Stimulated activated CD8-positive, alpha-beta memory T cell treated with anti-CD3 and anti-CD28 coated beads, Interleukin-15, amount 100 ng/mL, for 1 hour (primary cell): ENCODE measurements around the gene CNTN5.

ENCODE experiments used
- DNase-seq: peaks from one replicate; pipeline ENCODE4 v3.0.0-alpha.2; 2020; ENCODE audit warnings: low read depth

Gene CNTN5

GRCh38 chr11:99170591-99170990 is 149.8 kb downstream of the CNTN5 start:
- DNase-seq, result no peak

GRCh38 chr11:99171330-99171729 is 150.6 kb downstream of the CNTN5 start:
- DNase-seq, result no peak

GRCh38 chr11:99176430-99176829 is 155.7 kb downstream of the CNTN5 start:
- DNase-seq, result no peak

DNA sequence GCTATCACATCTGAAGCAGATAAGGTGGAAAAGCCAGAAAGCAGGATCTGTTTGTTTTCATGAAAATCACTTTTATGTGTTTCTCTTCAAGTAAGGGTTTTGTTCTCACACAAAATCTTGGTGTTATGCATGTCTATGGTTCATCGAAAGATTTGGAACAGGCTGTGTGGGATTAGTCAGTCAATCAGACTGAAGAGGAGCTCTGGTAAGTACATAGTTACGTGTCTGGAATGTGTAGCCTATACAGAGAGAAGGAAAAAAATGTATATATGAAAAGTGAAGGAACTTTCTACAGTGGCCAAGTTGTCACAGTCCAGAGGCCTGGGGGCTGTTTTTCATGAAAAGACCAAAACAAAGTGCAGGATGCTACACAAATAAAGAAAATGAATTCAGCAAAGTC is 156.7 kb downstream of the CNTN5 start:
- no peak for DNase-seq

GRCh38 chr11:99184146-99184545 is 163.4 kb downstream of the CNTN5 start:
- no peak for DNase-seq

- DNase-seq, result no peak
Measured at GRCh38 chr11:99188221-99188620, 167.5 kb downstream of the CNTN5 start.

DNA sequence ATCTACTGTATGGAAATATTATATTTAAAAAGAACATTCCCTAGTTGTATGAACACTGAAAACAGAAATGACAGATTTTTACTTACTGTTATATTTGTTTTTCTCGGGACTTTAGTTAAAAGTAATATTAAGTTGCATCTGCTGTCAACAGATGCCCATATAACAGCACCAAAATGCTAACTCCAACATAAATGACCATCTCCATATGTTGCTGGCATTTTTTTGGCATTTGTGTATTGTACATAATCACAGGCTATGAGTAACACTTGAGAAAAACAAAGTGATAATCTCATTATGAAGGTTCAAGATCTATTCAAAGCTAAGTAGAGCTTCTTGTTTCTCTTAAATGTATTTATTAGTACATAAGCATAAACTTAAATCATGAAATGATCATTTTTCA is 172.0 kb downstream of the CNTN5 start:
- no peak for DNase-seq

DNA sequence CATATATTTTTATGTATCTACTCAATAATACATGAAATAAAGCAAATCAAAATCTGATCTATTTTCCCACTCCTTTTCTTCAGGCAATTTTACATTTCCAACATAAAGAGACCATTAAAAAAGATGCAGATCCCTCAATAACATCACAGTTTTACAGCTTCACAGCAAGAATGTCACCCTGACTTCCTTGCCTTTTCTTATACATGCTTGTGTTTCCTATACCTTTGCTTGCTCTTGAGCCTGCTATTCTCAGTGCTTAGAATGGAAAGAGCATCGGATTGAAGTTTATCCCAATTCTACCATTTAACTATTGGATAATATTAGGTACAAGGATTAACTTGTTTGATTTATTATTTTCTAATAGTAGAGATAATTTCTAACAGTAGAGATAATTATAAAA is 176.7 kb downstream of the CNTN5 start:
- no peak for DNase-seq

- DNase-seq, result no peak
Measured at GRCh38 chr11:99198215-99198614, 177.5 kb downstream of the CNTN5 start.

- DNase-seq, result no peak
Measured at GRCh38 chr11:99199341-99199740, 178.6 kb downstream of the CNTN5 start.

GRCh38 chr11:99200720-99201119 is 180.0 kb downstream of the CNTN5 start:
- DNase-seq, result no peak

GRCh38 chr11:99208813-99209212 is 188.1 kb downstream of the CNTN5 start:
- DNase-seq, result no peak

DNA sequence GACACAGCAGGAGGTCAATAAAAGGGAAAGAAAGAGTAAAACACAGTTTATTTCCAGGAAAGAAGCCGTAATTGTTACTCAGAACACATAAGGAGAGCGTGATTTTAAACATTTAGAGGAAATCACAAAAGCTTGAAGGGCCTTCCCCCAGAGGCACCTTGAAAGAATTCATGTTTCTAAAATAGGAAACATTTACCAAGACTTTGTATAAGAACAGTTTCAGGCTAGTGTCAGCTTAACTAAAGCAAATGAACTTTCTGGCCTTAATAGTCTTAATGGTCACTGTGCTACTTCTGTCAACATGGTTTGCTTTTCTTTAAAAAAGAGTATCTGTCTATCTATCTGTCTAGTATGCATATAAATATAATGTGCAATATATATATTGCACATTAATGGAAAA is 208.8 kb downstream of the CNTN5 start:
- DNase-seq, result no peak

DNA sequence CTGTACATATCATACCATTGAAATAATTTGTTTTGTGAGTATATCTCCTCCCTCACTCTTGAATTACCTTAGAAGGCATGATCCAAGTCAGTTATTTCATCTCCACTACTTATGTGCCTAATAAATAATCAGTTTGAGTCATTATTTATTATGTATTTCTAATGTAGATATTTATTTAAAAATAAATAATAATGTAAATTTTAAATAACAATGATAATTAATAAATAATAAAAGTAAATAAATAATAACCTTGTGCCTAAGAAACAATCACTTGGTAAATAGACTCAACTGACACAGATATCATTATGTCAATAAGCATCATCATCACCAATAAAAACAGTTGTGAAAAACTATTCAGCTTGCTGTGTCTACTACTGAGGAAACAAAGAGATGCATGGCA is 213.8 kb downstream of the CNTN5 start:
- no peak for DNase-seq

DNA sequence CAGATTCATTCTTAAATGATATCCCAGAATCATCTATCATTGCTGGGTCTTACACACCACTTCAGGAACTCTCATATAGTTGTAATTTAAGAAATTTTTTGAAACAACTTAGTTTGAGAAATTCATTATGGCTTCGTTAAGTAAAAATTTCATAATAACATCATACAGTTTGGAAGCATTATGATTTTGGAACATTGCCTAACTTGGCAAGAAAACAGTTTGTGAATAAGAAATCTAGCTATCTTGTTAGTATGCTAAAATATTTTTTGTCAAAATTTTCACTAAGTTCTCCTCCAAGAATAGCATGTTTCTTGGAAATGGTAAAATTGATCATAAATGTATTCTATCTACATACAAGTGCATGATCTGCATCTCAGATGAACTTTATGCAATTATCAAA is 217.7 kb downstream of the CNTN5 start:
- DNase-seq, result no peak

DNA sequence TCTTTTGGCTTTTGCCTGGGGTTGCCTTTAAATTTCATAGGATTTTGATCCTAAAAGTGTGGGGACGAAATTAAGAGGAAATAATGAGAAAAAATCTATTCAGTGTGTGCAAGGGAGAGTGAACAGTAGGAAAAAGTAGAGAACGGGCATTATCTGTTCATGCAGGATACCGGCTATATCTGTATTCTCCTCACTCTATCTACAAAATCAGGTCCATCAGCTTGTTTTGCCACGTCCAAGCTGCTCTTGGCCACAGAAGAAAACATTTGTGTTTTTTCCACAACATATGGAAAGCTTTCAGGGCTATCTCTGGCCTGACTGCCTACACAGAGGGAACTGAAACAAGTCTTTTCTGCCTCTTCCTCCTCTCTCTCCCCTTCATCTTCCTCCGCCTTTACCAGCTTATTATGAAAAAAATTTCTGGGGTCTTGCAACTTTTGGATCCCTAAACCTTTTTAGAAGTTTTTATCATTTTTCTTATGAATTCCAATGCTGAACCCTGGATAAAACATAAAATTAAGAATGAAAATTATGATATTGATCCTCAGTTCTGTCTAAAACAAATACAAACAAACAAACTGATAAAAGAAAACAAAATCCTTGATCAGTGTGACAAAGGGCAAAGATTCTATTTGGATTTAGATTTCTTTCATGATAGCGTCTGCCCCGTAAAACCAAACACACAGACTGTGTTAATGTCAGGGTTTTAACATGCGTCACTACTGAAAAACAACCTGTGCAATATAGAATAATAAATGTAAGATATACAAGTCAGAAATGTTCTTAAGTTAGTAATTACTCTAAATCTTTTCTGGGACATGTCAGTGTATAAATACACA is 219.7 kb downstream of the CNTN5 start:
- no peak for DNase-seq

DNA sequence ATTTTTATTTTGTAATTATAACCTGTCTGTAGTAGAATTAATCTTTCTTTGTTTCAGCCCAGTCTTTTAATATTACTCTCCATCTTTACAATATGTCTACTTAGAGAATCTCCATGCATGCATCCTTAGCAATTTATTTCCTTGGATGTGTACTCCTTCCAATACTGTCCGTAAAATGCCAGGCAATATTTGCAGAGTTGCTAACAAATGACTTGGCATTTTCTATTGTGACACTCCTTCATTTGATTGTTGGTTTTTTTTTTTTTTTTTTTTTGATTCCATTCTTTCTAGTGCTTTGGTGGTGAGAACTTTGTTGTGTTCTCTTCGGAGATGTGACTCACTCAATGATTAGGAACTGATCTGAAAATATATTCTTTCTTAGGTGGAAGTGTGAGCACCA is 220.3 kb downstream of the CNTN5 start:
- DNase-seq, result no peak

- no peak for DNase-seq
Measured at GRCh38 chr11:99244613-99245012, 223.9 kb downstream of the CNTN5 start.

- no peak for DNase-seq
Measured at GRCh38 chr11:99246199-99246598, 225.4 kb downstream of the CNTN5 start.

DNA sequence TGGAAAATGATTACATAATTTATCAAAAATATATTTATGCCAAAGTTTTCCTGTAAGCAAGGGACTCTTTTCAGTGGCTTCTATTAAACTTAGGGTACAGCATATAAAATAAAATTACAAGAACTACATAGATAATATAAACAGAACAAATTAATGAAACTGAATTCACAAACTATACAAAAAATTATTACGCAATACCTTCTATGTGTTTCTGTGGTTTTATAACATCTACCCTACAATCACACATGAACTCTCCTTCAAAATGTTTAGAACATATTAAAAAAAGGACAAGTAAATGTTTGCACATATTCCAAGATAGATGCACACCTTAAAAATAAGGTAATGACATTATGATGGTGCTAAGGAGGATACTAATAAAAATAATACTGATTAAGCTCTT is 235.9 kb downstream of the CNTN5 start:
- no peak for DNase-seq

GRCh38 chr11:99257131-99257530 is 236.4 kb downstream of the CNTN5 start:
- DNase-seq, result no peak

DNA sequence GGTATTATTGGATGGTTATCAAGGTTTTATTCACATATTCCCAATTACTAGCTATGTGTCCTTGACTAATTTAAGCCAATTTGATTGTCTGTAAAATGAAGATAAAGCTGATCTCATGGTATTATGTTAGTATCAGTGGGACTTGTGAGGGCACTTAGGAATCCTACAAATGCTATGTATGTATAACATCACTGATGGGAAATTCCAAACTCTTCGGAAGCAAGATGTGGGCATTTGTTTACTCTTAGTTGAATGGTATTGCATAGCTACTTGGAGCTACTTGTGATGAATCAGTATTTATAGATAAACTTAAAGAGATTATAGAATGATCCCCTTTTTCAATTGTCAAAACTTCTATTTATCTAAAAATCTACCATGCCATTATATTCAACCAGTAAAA is 239.9 kb downstream of the CNTN5 start:
- no peak for DNase-seq

- no peak for DNase-seq
Measured at GRCh38 chr11:99268886-99269285, 248.1 kb downstream of the CNTN5 start.

- no peak for DNase-seq
Measured at GRCh38 chr11:99271527-99271926, 250.8 kb downstream of the CNTN5 start.
